Upper lobe of right lung (tissue), 1 donor: ENCODE data around the gene PEX11G. TPM values are rescaled to one million over a fixed set of nuclear protein-coding genes. Genes with fewer than 3 reads are reported as not detected.

ENCODE experiments used
- ATAC-seq: fragments of 200-7000 bp; cut with Tn5 transposase; one replicate; pipeline ENCODE4 v1.9.1; 2020; ENCODE audit warnings: mild to moderate bottlenecking, moderate library complexity
- DNase-seq: peaks from one replicate; pipeline ENCODE4 v3.0.0-alpha.2; 2020
- H3K27ac ChIP-seq: fragments of 200-600 bp; one replicate; pipeline ENCODE4 v1.8.0; 2022
- H3K27me3 ChIP-seq: fragments of 200-600 bp; one replicate; pipeline ENCODE4 v1.8.0; 2022; ENCODE audit warnings: mild to moderate bottlenecking
- H3K36me3 ChIP-seq: fragments of 200-600 bp; one replicate; pipeline ENCODE4 v1.8.0; 2022
- H3K4me1 ChIP-seq: fragments of 200-600 bp; one replicate; pipeline ENCODE4 v1.8.0; 2022
- H3K4me3 ChIP-seq: fragments of 200-600 bp; one replicate; pipeline ENCODE4 v1.8.0; 2022; ENCODE audit warnings: mild to moderate bottlenecking
- H3K9me3 ChIP-seq: fragments of 200-600 bp; one replicate; pipeline ENCODE4 v1.8.0; 2022
- intact Hi-C: fragments of 100-400 bp; cut with DNase I; formaldehyde crosslinking; loops from one replicate; pipeline ENCODE4 v1.11.0; 2022
- total RNA-seq: library from RNA; stranded (reverse); fragmentation: NEBNext Ultra II Directional; extraction: Animal tissue kit (Norgen Biotek cat#: 25700); gene quantifications from one replicate; pipeline ENCODE4 v1.2.1, GENCODE V29; 2021
- TF ChIP-seq, protein P1 (sequence below): fragments of 200-600 bp; IDR thresholded peaks from one replicate; pipeline ENCODE4 v1.8.0; 2022; ENCODE audit warnings: antibody characterized with exemption
- donor health status: DM: no; HTN: yes; CAD: no; lungs with severe emphysema.

Gene PEX11G
- total RNA-seq, 1 donor from 2014 or later: 3.6 TPM

GRCh38 chr19:7533281-7533885, 44.5 kb upstream of the PEX11G start:
- intact Hi-C loops: no loop called here
- TF ChIP-seq, protein P1, sequence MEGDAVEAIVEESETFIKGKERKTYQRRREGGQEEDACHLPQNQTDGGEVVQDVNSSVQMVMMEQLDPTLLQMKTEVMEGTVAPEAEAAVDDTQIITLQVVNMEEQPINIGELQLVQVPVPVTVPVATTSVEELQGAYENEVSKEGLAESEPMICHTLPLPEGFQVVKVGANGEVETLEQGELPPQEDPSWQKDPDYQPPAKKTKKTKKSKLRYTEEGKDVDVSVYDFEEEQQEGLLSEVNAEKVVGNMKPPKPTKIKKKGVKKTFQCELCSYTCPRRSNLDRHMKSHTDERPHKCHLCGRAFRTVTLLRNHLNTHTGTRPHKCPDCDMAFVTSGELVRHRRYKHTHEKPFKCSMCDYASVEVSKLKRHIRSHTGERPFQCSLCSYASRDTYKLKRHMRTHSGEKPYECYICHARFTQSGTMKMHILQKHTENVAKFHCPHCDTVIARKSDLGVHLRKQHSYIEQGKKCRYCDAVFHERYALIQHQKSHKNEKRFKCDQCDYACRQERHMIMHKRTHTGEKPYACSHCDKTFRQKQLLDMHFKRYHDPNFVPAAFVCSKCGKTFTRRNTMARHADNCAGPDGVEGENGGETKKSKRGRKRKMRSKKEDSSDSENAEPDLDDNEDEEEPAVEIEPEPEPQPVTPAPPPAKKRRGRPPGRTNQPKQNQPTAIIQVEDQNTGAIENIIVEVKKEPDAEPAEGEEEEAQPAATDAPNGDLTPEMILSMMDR: no peak
- Histone ChIP-seq H3K4me1 (peaks cover 11% of the 10 kb centered on the region), H3K27me3 (no peaks in the 10 kb centered on the region), H3K9me3 (no peaks in the 10 kb centered on the region), H3K4me3 (peak overlapping the region; percentile 97), H3K27ac (peak overlapping the region; percentile 88), H3K36me3 (peaks cover 46% of the 10 kb centered on the region)
- DNase-seq: peak; percentile 84
- ATAC-seq: no peak

GRCh38 chr19:7529610-7530490, 41.0 kb upstream of the PEX11G start:
- no peak overlapping the region for H3K4me3 ChIP-seq
- no peak overlapping the region for H3K27ac ChIP-seq
- DNase-seq (no peak), ATAC-seq (no peak)
- H3K36me3 ChIP-seq: peaks cover 56% of the 10 kb centered on the region
- H3K9me3 ChIP-seq: no peaks in the 10 kb centered on the region
- intact Hi-C loops: no loop called here
- H3K4me1 ChIP-seq: peaks cover 5% of the 10 kb centered on the region
- TF ChIP-seq, protein P1: no peak
- H3K27me3 ChIP-seq: no peaks in the 10 kb centered on the region

GRCh38 chr19:7529246-7529600, 40.4 kb upstream of the PEX11G start:
- peaks cover 5% of the 10 kb centered on the region for H3K4me1 ChIP-seq
- TF ChIP-seq, protein P1: no peak
- H3K36me3 ChIP-seq: peaks cover 56% of the 10 kb centered on the region
- H3K9me3 ChIP-seq: no peaks in the 10 kb centered on the region
- no peaks in the 10 kb centered on the region for H3K27me3 ChIP-seq
- no peak for ATAC-seq
- DNase-seq: no peak
- no peak overlapping the region for H3K4me3 ChIP-seq
- no peak overlapping the region for H3K27ac ChIP-seq
- intact Hi-C loops: no loop called here

GRCh38 chr19:7528522-7529245, 39.8 kb upstream of the PEX11G start:
- peaks cover 9% of the 10 kb centered on the region for H3K4me1 ChIP-seq
- H3K9me3 ChIP-seq: no peaks in the 10 kb centered on the region
- no peak overlapping the region for H3K4me3 ChIP-seq
- intact Hi-C loops: no loop called here
- TF ChIP-seq, protein P1: no peak
- no peak for ATAC-seq
- DNase-seq: no peak
- no peaks in the 10 kb centered on the region for H3K27me3 ChIP-seq
- H3K36me3 ChIP-seq: peaks cover 56% of the 10 kb centered on the region
- H3K27ac ChIP-seq: no peak overlapping the region

GRCh38 chr19:7528192-7528519, 39.3 kb upstream of the PEX11G start:
- intact Hi-C loops: no loop called here
- no peak for DNase-seq
- peaks cover 10% of the 10 kb centered on the region for H3K4me1 ChIP-seq
- TF ChIP-seq, protein P1: no peak
- H3K4me3 ChIP-seq: no peak overlapping the region
- H3K27me3 ChIP-seq: no peaks in the 10 kb centered on the region
- no peak overlapping the region for H3K27ac ChIP-seq
- no peaks in the 10 kb centered on the region for H3K9me3 ChIP-seq
- peaks cover 56% of the 10 kb centered on the region for H3K36me3 ChIP-seq
- no peak for ATAC-seq
